Posterior cingulate gyrus (tissue), 11 donors: ENCODE results near the gene ELF3.
"Not testable (repeated sequence)": the region's sequence is repeated elsewhere in the genome, so short reads cannot be mapped to it uniquely, and the experiment has no call there.

Experiments used
- DNase-seq, 10 donors: peaks; one replicate each; pipeline versions ENCODE4 v3.0.0 to v3.0.0-alpha.2; 2020 to 2021; ENCODE audit warnings: mixed read lengths in 3 of 10
- intact Hi-C: fragments of 100-400 bp; cut with DNase I; formaldehyde crosslinking; loops from one replicate; pipeline ENCODE4 v1.15.1; 2023

The ELF3 gene

GRCh38 chr1:202062636-202063035 is 52.2 kb downstream of the ELF3 start:
- DNase-seq, intact Hi-C loops: not testable (repeated sequence)

GRCh38 chr1:202063093-202063492 is 52.7 kb downstream of the ELF3 start:
- DNase-seq: no peak
- intact Hi-C loops: no loop called here

DNA sequence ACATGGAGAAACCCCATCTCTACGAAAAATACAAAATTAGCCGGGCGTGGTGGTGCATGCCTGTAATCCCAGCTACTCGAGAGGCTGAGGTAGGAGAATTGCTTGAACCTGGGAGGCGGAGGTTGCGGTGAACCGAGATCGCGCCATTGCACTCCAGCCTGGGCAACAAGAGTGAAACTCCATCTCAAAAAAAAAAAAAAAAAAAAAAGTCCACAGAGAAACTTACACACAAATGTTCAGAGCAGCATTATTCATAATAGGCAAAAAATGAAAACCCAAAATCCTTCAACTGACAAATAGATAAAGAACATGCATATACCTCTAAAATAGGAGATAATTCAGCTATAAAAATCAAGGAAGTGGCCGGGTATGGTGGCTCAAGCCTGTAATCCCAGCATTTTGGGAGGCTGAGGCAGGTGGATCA is 54.5 kb downstream of the ELF3 start:
- intact Hi-C loops, DNase-seq: not testable (repeated sequence)
